Endothelial cell of umbilical vein (primary cell): ENCODE results near the gene RNF5. TPM values are rescaled to one million over a fixed set of nuclear protein-coding genes. Genes with fewer than 3 reads are reported as not detected.
"Not testable (repeated sequence)": the region's sequence is repeated elsewhere in the genome, so short reads cannot be mapped to it uniquely, and the experiment has no call there.

Experiments
- BruUV-seq: library from RNA; stranded (reverse); fragments of 400-500 nt; replicated peaks from 2 replicates; lab custom pipeline; 2021; lab: Mats Ljungman, UMichigan
- CTCF ChIA-PET: fragments of 300-600, 350-600 bp; sonication (Branson Sonifier 250); formaldehyde crosslinking; loops from one replicate; lab custom pipeline; 2021; ENCODE audit warnings: antibody characterized with exemption, inconsistent platforms; lab: Charles Lee
- POLR2A ChIA-PET: fragments of 300-600, 350-600 bp; sonication (Branson Sonifier 250); formaldehyde crosslinking; loops from one replicate; lab custom pipeline; 2021; ENCODE audit warnings: antibody characterized with exemption, inconsistent platforms; lab: Charles Lee
- DNase-seq: peaks from one replicate; pipeline ENCODE4 v3.0.0-alpha.2; 2011; ENCODE audit warnings: low read depth, low spot score
- FAIRE-seq: peaks from 2 replicates; lab custom pipeline; 2011; peaks lifted over from hg19 to GRCh38; lab: Jason Lieb, UNC
- H2AFZ ChIP-seq: 2 replicates; pipeline ENCODE4 v1.6.0; 2012; ENCODE audit warnings: low read depth, low read length, control low read depth, inconsistent platforms
- H3K27ac ChIP-seq: 2 replicates; pipeline ENCODE4 v1.5.1; 2011; ENCODE audit warnings: low read depth, mild to moderate bottlenecking, control low read depth, low read length, moderate library complexity; ENCODE audit not compliant: insufficient read depth
- H3K27me3 ChIP-seq, 2 experiments: 2 replicates each; pipeline versions ENCODE4 v1.6.0 to v1.6.1; 2011; ENCODE audit warnings: low read length in 2 of 2, mixed read lengths in 1 of 2; ENCODE audit not compliant: control insufficient read depth in 2 of 2, insufficient read depth in 2 of 2
- H3K36me3 ChIP-seq, 2 experiments: 2 replicates in 1 of 2; 3 replicates in 1 of 2; pipeline ENCODE4 v1.5.1; 2011; ENCODE audit warnings: low read length in 2 of 2, mild to moderate bottlenecking in 1 of 2, moderate library complexity in 1 of 2; ENCODE audit not compliant: control insufficient read depth in 2 of 2, insufficient read depth in 2 of 2; ENCODE audit errors: extremely low read depth in 1 of 2
- H3K4me1 ChIP-seq: 3 replicates; pipeline ENCODE4 v1.5.1; 2011; ENCODE audit warnings: mild to moderate bottlenecking, low read length; ENCODE audit not compliant: control insufficient read depth, insufficient read depth; ENCODE audit errors: extremely low read depth
- H3K4me2 ChIP-seq: 2 replicates; pipeline ENCODE4 v1.6.1; 2011; ENCODE audit warnings: low read length, control low read depth, mixed read lengths; ENCODE audit not compliant: insufficient read depth
- H3K4me3 ChIP-seq, 3 experiments: fragments of 200-600 bp in 1 of 3; sonication (generic), shearing (Covaris generic) in 1 of 3; replicated peaks in 1 of 3; 2 replicates each; pipeline ENCODE4 v1.5.1; 2011 to 2016; ENCODE audit warnings: control low read depth in 3 of 3, low read length in 3 of 3, mild to moderate bottlenecking in 2 of 3, inconsistent platforms in 1 of 3, low read depth in 1 of 3, moderate library complexity in 1 of 3; ENCODE audit not compliant: insufficient read depth in 1 of 3
- H3K79me2 ChIP-seq: 2 replicates; pipeline ENCODE4 v1.6.0; 2012; ENCODE audit warnings: low read length, inconsistent platforms; ENCODE audit not compliant: control insufficient read depth, insufficient read depth
- H3K9ac ChIP-seq: replicated peaks from 2 replicates; pipeline ENCODE3; 2011; ENCODE audit warnings: low read length, control low read depth; ENCODE audit not compliant: insufficient read depth; ENCODE audit errors: extremely low read depth
- H3K9me1 ChIP-seq: replicated peaks from 3 replicates; pipeline ENCODE4 v1.6.0; 2011; ENCODE audit warnings: mild to moderate bottlenecking, low read length; ENCODE audit not compliant: control insufficient read depth, insufficient read depth; ENCODE audit errors: extremely low read depth
- H3K9me3 ChIP-seq: replicated peaks from 2 replicates; pipeline ENCODE4 v1.5.1; 2012; ENCODE audit warnings: low read length, inconsistent platforms; ENCODE audit not compliant: control insufficient read depth, insufficient read depth
- H4K20me1 ChIP-seq: replicated peaks from 2 replicates; pipeline ENCODE3; 2011; ENCODE audit warnings: mild to moderate bottlenecking, low read length; ENCODE audit not compliant: control insufficient read depth, insufficient read depth; ENCODE audit errors: extremely low read depth
- CTCF ChIP-seq, 2 donors: IDR thresholded peaks; 1 replicate in 1 of 2; 2 replicates in 1 of 2; pipeline ENCODE4 v1.5.1; 2011; ENCODE audit warnings: low read length in 2 of 2, mild to moderate bottlenecking in 2 of 2, moderate library complexity in 2 of 2, control low read depth in 1 of 2, inconsistent platforms in 1 of 2, low read depth in 1 of 2; ENCODE audit not compliant: insufficient read depth in 1 of 2; ENCODE audit errors: extremely low read depth in 1 of 2
- MYC ChIP-seq: IDR thresholded peaks from one replicate; pipeline ENCODE4 v1.6.1; 2011; ENCODE audit warnings: mild to moderate bottlenecking, low read depth, low read length
- POLR2A ChIP-seq: IDR thresholded peaks from 2 replicates; pipeline ENCODE4 v1.6.1; 2012; ENCODE audit warnings: low read depth, mild to moderate bottlenecking, control low read depth, low read length
- POLR2AphosphoS5 ChIP-seq: IDR thresholded peaks from 2 replicates; pipeline ENCODE4 v1.6.1; 2012; ENCODE audit warnings: low read depth, mild to moderate bottlenecking, control low read depth, low read length, moderate library complexity; ENCODE audit not compliant: insufficient read depth
- dilution Hi-C: fragments of 300-500 bp; cut with MboI; formaldehyde crosslinking; loops from one replicate; pipeline ENCODE4 v1.15.0; 2019; ENCODE audit warnings: low sequenced_read_pairs; ENCODE audit not compliant: extremely low pct_ligation_motif_present
- intact Hi-C: fragments of 100-400 bp; cut with micrococcal nuclease; formaldehyde crosslinking; loops from one replicate; pipeline ENCODE4 v1.10.0; 2022
- polyA plus RNA-seq, 4 experiments: library from polyadenylated mRNA; depleted of rRNA in 3 of 4; stranded (reverse) in 3 of 4; unstranded in 1 of 4; fragments of >200 nt; gene quantifications; 2 replicates each; pipeline versions ENCODE4 v1.2.1 to v1.2.3, GENCODE V29; 2011 to 2012; ENCODE audit warnings: missing spikeins in 1 of 4
- total RNA-seq: library from RNA; stranded (reverse); gene quantifications from 2 replicates; pipeline ENCODE4 v1.2.3, GENCODE V29; 2021

RNF5 gene
- total and polyA plus RNA-seq, 2 donors (not counting 3 experiments of a cell fraction or from before 2014, with no cell fraction given), result 49.2 to 100 TPM

DNA sequence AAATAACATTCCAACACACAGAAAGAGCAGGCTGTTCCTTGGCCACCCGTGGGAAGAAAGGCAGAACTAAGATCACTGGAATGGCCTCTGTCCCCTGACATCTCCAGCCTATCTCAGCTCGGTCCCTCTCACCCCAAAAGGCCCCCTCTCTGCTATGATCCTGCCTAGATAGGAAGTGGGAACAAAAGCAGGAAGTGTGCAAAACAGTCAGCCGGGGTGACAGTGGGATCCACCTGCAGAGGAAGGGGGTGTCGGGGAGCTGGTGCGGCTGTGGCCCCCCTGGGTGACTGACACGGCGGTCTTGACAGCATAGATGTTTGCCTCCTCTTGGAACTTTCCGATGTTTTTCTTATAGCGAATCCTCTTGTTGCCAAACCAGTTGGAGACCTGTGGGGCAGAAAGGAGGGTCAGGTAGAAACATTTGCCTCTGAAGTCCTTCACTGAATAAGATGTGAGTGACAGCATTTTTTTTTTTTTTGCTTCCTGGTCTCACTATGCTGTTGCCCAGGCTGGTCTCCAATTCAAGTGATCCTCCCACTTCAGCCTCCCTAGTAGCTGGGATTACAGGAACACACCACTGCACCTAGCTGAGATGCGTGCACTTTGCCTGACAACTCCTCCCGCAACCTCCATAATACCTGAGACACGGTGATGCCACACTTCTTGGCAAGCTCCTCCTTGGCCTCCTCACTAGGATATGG lies 9.0 kb downstream of the RNF5 start:
- TF ChIP-seq CTCF (IDR thresholded peaks at IDR 0.05; ENCODE audit: extremely low read depth in 1 of 2, insufficient read depth in 1 of 2, low read depth in 1 of 2, low read length in 2 of 2) (no peak), POLR2A (peak; percentile 25), MYC (no peak), POLR2AphosphoS5 (peak; percentile 31)
- intact Hi-C loops (no loop called here), dilution Hi-C loops (no loop called here)
- no peak overlapping the region for H2AFZ ChIP-seq
- no peak overlapping the region for H3K4me3 ChIP-seq
- H3K27ac ChIP-seq, result peak overlapping the region; percentile 18
- H3K4me1 ChIP-seq, result peaks cover 33% of the 10 kb centered on the region
- POLR2A ChIA-PET, result interaction anchor here (1.2 kb wide), 1 partner anchor 8 kb away, joined by 4 read pairs; no protein-coding TSS in a partner anchor
- H3K4me2 ChIP-seq, result no peak overlapping the region
- FAIRE-seq (peak; percentile 59), DNase-seq (peak; percentile 38)
- peaks cover 21% of the 10 kb centered on the region for H3K79me2 ChIP-seq
- CTCF ChIA-PET, result interaction anchor here (1.1 kb wide), 1 partner anchor 8 kb away, joined by 3 read pairs; no protein-coding TSS in a partner anchor
- H3K9me1 ChIP-seq, result no peaks in the 10 kb centered on the region
- H3K9me3 ChIP-seq, result no peaks in the 10 kb centered on the region
- H3K36me3 ChIP-seq, result peaks cover 3 to 25% of the 10 kb centered on the region in 2 experiments
- BruUV-seq, result no TSS peak
- no peaks in the 10 kb centered on the region for H3K27me3 ChIP-seq
- no peak overlapping the region for H3K9ac ChIP-seq
- no peaks in the 10 kb centered on the region for H4K20me1 ChIP-seq

- intact Hi-C loops, H3K27me3 ChIP-seq, DNase-seq, dilution Hi-C loops, H2AFZ ChIP-seq, BruUV-seq, H3K9me3 ChIP-seq, H3K9me1 ChIP-seq, H3K9ac ChIP-seq, H4K20me1 ChIP-seq: not testable (repeated sequence)
- Histone ChIP-seq H3K4me2 (peak overlapping the region; percentile 89), H3K27ac (peak overlapping the region; percentile 18), H3K36me3 (peaks cover 0 to 20% of the 10 kb centered on the region in 2 experiments), H3K4me3 (peak overlapping the region in 1 of 3 experiments; percentile 83), H3K4me1 (peaks cover 38% of the 10 kb centered on the region), H3K79me2 (peaks cover 23% of the 10 kb centered on the region)
- POLR2A ChIA-PET, result interaction anchor here (1.2 kb wide), 1 partner anchor 8 kb away, joined by 4 read pairs; no protein-coding TSS in a partner anchor
- FAIRE-seq, result peak; percentile 49
- CTCF ChIA-PET, result interaction anchor here (0.7 kb wide), 1 partner anchor 9 kb away, joined by 3 read pairs; no protein-coding TSS in a partner anchor
Observed at GRCh38 chr6:32187725-32188380, 9.6 kb downstream of the RNF5 start.
